ENCODE measurements around the gene MUC5AC.
"Not testable (repeated sequence)": the region's sequence is repeated elsewhere in the genome, so short reads cannot be mapped to it uniquely, and the experiment has no call there.

GRCh38 chr11:1242751-1243150, 85.0 kb downstream of the MUC5AC start:
- TF ChIP-seq CTCF (conservative IDR thresholded peaks at IDR 0.05; ENCODE audit: low read depth, low read length); EZH2phosphoT487 (IDR thresholded peaks at IDR 0.05; ENCODE audit: borderline replicate concordance, low read length); EZH2 (IDR thresholded peaks at IDR 0.05; ENCODE audit: low read length, unreplicated experiment): not testable (repeated sequence)
